B cell (primary cell): ENCODE data around the gene TMEM247. TPM values are rescaled to one million over a fixed set of nuclear protein-coding genes. Genes with fewer than 3 reads are reported as not detected.

ENCODE experiments used
- ATAC-seq: fragments of 200-7000 bp; cut with Tn5 transposase; one replicate; pipeline ENCODE4 v1.10.0; 2021; ENCODE audit warnings: low read depth, mild to moderate bottlenecking, moderate number of reproducible peaks, moderate library complexity
- CTCF ChIA-PET: fragments of 350-600 bp; sonication (Branson Sonifier 250); formaldehyde crosslinking; loops from one replicate; lab custom pipeline; 2021; ENCODE audit warnings: antibody characterized with exemption, inconsistent platforms; lab: Charles Lee
- POLR2A ChIA-PET: fragments of 350-600 bp; sonication (Branson Sonifier 250); formaldehyde crosslinking; loops from one replicate; lab custom pipeline; 2021; ENCODE audit warnings: antibody characterized with exemption; lab: Charles Lee
- DNase-seq: peaks from one replicate; pipeline ENCODE4 v3.0.0; 2013
- H2AFZ ChIP-seq: 2 replicates; pipeline ENCODE4 v1.6.1; 2012; ENCODE audit warnings: mild to moderate bottlenecking, low read depth, low read length; ENCODE audit not compliant: insufficient read depth, poor library complexity, severe bottlenecking
- H3K27ac ChIP-seq, 2 donors: 1 replicate in 1 of 2; 2 replicates in 1 of 2; pipeline ENCODE4 v1.5.1; 2012 to 2013; ENCODE audit warnings: low read length in 2 of 2, mild to moderate bottlenecking in 2 of 2, moderate library complexity in 1 of 2
- H3K27me3 ChIP-seq, 4 experiments: fragments of 200-600 bp in 1 of 4; sonication (generic) in 1 of 4; replicated peaks in 1 of 4; 1 replicate in 2 of 4; 2 replicates in 2 of 4; pipeline versions ENCODE4 v1.6.1 to v1.7.0; 2013 to 2016; ENCODE audit warnings: low read length in 3 of 4, mild to moderate bottlenecking in 2 of 4, mixed read lengths in 1 of 4, moderate library complexity in 1 of 4; ENCODE audit not compliant: insufficient read depth in 4 of 4, control insufficient read depth in 3 of 4; ENCODE audit errors: control extremely low read depth in 1 of 4
- H3K36me3 ChIP-seq, 2 experiments: replicated peaks in 1 of 2; 1 replicate in 1 of 2; 2 replicates in 1 of 2; pipeline versions ENCODE4 v1.6.1 to v1.7.1; 2013; ENCODE audit warnings: low read length in 1 of 2; ENCODE audit not compliant: insufficient read depth in 2 of 2, control insufficient read depth in 1 of 2; ENCODE audit errors: control extremely low read depth in 1 of 2, extremely low read depth in 1 of 2
- H3K4me1 ChIP-seq, 2 donors: fragments of 200-600 bp in 1 of 2; sonication (generic) in 1 of 2; 1 replicate in 1 of 2; 2 replicates in 1 of 2; pipeline versions ENCODE4 v1.5.1 to v1.6.1; 2013 to 2017; ENCODE audit warnings: low read length in 2 of 2; ENCODE audit not compliant: control insufficient read depth in 2 of 2, insufficient read depth in 2 of 2
- H3K4me2 ChIP-seq: replicated peaks from 2 replicates; pipeline ENCODE3; 2012; ENCODE audit warnings: mild to moderate bottlenecking, low read depth, low read length; ENCODE audit not compliant: poor library complexity, severe bottlenecking
- H3K4me3 ChIP-seq, 5 experiments: fragments of 200-600 bp in 1 of 5; sonication (generic) in 1 of 5; 1 replicate in 3 of 5; 2 replicates in 2 of 5; pipeline versions ENCODE4 v1.5.1 to v1.7.0; 2011 to 2016; ENCODE audit warnings: low read length in 4 of 5, mild to moderate bottlenecking in 4 of 5, low read depth in 2 of 5, control low read depth in 1 of 5, moderate library complexity in 1 of 5; ENCODE audit not compliant: insufficient read depth in 1 of 5; ENCODE audit errors: control extremely low read depth in 1 of 5, extremely low read depth in 1 of 5
- H3K79me2 ChIP-seq: fragments of 200-600 bp; sonication (generic); one replicate; pipeline ENCODE4 v1.6.0; 2016; ENCODE audit warnings: low read length; ENCODE audit not compliant: control insufficient read depth, insufficient read depth
- H3K9ac ChIP-seq: fragments of 200-600 bp; sonication (generic); 2 replicates; pipeline ENCODE4 v1.6.1; 2017; ENCODE audit warnings: mild to moderate bottlenecking, low read length, moderate library complexity
- H3K9me3 ChIP-seq, 3 donors: one replicate each; pipeline versions ENCODE4 v1.6.1 to v1.7.1; 2013; ENCODE audit warnings: low read length in 2 of 3; ENCODE audit not compliant: control insufficient read depth in 2 of 3, insufficient read depth in 1 of 3; ENCODE audit errors: control extremely low read depth in 1 of 3
- H4K20me1 ChIP-seq: 2 replicates; pipeline ENCODE4 v1.6.0; 2012; ENCODE audit warnings: mild to moderate bottlenecking, low read length; ENCODE audit not compliant: insufficient read depth, control insufficient read depth, poor library complexity, severe bottlenecking
- H3K27ac Mint-ChIP-seq: one replicate; pipeline ENCODE4 v1.8.0; 2021; ENCODE audit warnings: mixed read lengths
- H3K27me3 Mint-ChIP-seq: one replicate; pipeline ENCODE4 v1.8.0; 2021; ENCODE audit warnings: mixed read lengths
- H3K4me1 Mint-ChIP-seq: one replicate; pipeline ENCODE4 v1.8.0; 2021; ENCODE audit warnings: mixed read lengths
- H3K4me3 Mint-ChIP-seq: one replicate; pipeline ENCODE4 v1.8.0; 2021; ENCODE audit warnings: mixed read lengths
- H3K9me3 Mint-ChIP-seq: one replicate; pipeline ENCODE4 v1.8.0; 2022; ENCODE audit warnings: mixed read lengths; ENCODE audit not compliant: insufficient read depth
- EZH2 ChIP-seq: IDR thresholded peaks from 2 replicates; pipeline ENCODE4 v1.6.1; 2012; ENCODE audit warnings: borderline replicate concordance, low read depth, mild to moderate bottlenecking, moderate library complexity, low read length; ENCODE audit not compliant: insufficient read depth, poor library complexity, severe bottlenecking
- WGBS: methylation state at CpG from one replicate; pipeline ENCODE4 v1.1.5; 2013; ENCODE audit warnings: missing lambda C conversion rate; ENCODE audit not compliant: insufficient coverage; 5-methylcytosine and 5-hydroxymethylcytosine counted together
- intact Hi-C: fragments of 100-400 bp; cut with micrococcal nuclease; formaldehyde crosslinking; loops from one replicate; pipeline ENCODE4 v1.10.0; 2022
- polyA plus RNA-seq: library from polyadenylated mRNA; depleted of rRNA; stranded (reverse); fragments of >200 nt; gene quantifications from 2 replicates; pipeline ENCODE4 v1.2.3, GENCODE V29; 2012
- total RNA-seq, 2 donors: library from RNA; stranded (reverse); fragments of 120-200 nt in 1 of 2; gene quantifications; 1 replicate in 1 of 2; 2 replicates in 1 of 2; pipeline versions ENCODE4 v1.2.3 to v1.2.4, GENCODE V29; 2013 to 2022
- TF ChIP-seq, protein P1 (sequence below): fragments of 200-600 bp; IDR thresholded peaks from one replicate; pipeline ENCODE4 v1.8.0; 2022; ENCODE audit warnings: antibody characterized with exemption, mild to moderate bottlenecking

The TMEM247 gene
- total and polyA plus RNA-seq, 2 donors (not counting 1 experiment from before 2014, with no cell fraction given), result not detected

DNA sequence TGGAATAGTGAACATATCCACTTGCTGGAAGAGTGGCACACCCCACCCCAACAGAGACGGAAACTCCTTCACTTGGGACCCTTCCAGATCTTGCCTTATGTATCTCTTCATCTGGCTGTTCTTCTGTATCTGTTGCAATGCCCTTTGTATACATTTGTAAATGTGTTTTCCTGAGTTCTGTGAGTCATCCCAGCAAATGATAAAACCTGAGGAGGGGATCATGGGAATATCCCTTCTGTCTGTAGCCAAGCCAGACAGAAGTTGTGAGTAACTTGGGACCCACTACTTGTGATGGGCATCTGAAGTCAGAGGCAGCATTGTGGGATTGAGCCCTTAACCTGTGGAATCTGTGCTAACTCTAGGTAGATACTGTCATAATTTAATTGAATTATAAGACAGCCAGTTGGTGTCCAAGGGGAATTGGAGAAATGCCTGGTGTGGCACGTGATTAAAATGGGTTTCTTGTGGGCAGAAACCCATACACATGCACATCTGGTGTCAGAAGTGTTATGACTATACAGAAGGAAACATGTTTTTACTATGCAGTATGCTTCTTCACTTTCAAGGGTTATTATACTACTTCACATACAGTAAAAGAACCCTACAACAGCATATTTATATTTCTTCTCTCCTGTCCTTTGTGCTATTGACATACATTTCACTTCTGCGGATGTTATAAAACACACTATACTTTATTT lies 32.3 kb upstream of the TMEM247 start:
- H3K27me3 Mint-ChIP-seq, result peaks cover 24% of the 10 kb centered on the region
- no peak overlapping the region for H3K9ac ChIP-seq
- POLR2A ChIA-PET, result no interaction called here
- H2AFZ ChIP-seq, result no peak overlapping the region
- peaks cover 5 to 8% (median 8%) of the 10 kb centered on the region in 3 donors for H3K9me3 ChIP-seq
- H3K4me3 ChIP-seq, result no peak overlapping the region
- H4K20me1 ChIP-seq, result no peaks in the 10 kb centered on the region
- no peak overlapping the region for H3K27ac ChIP-seq
- H3K79me2 ChIP-seq, result no peaks in the 10 kb centered on the region
- peaks cover 0 to 3% (median 1%) of the 10 kb centered on the region in 4 experiments for H3K27me3 ChIP-seq
- TF ChIP-seq, protein P1, sequence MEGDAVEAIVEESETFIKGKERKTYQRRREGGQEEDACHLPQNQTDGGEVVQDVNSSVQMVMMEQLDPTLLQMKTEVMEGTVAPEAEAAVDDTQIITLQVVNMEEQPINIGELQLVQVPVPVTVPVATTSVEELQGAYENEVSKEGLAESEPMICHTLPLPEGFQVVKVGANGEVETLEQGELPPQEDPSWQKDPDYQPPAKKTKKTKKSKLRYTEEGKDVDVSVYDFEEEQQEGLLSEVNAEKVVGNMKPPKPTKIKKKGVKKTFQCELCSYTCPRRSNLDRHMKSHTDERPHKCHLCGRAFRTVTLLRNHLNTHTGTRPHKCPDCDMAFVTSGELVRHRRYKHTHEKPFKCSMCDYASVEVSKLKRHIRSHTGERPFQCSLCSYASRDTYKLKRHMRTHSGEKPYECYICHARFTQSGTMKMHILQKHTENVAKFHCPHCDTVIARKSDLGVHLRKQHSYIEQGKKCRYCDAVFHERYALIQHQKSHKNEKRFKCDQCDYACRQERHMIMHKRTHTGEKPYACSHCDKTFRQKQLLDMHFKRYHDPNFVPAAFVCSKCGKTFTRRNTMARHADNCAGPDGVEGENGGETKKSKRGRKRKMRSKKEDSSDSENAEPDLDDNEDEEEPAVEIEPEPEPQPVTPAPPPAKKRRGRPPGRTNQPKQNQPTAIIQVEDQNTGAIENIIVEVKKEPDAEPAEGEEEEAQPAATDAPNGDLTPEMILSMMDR, result no peak
- no peak for TF ChIP-seq EZH2
- no peak overlapping the region for H3K4me3 Mint-ChIP-seq
- no peak overlapping the region for H3K4me2 ChIP-seq
- intact Hi-C loops, result no loop called here
- H3K4me1 ChIP-seq, result no peaks in the 10 kb centered on the region
- CTCF ChIA-PET, result no interaction called here
- H3K9me3 Mint-ChIP-seq, result peaks cover 6% of the 10 kb centered on the region
- no peaks in the 10 kb centered on the region for H3K4me1 Mint-ChIP-seq
- no CpG with 5 or more reads among the region's 3 CpGs for WGBS
- H3K27ac Mint-ChIP-seq, result no peak overlapping the region
- DNase-seq, result no peak
- ATAC-seq, result no peak
- H3K36me3 ChIP-seq, result no peaks in the 10 kb centered on the region

DNA sequence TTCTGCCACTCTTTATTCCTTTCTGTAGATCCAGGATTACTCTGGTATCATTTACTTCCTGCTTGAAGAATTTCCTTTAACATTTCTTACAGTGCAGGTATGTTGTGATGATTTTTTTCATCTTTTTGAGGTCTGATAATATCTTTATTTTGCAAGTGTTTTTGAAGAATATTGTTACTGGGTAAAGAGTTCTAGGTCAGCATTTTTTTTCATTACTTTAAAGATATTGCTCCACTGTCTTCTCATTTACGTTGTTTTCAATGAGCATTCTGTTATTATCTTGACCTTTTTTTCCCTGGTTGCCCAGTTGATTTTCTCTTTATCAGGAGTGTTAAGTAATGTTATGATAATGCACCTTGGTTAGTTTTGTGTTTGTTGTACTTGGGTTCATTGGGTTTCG lies 31.7 kb upstream of the TMEM247 start:
- H3K27me3 Mint-ChIP-seq, result peaks cover 24% of the 10 kb centered on the region
- peaks cover 6% of the 10 kb centered on the region for H3K9me3 Mint-ChIP-seq
- no CpG with 5 or more reads among the region's 2 CpGs for WGBS
- ChIA-PET CTCF (no interaction called here), POLR2A (no interaction called here)
- no peaks in the 10 kb centered on the region for H3K4me1 ChIP-seq
- H3K27ac Mint-ChIP-seq, result no peak overlapping the region
- intact Hi-C loops, result no loop called here
- no peak overlapping the region for H3K4me3 ChIP-seq
- H3K36me3 ChIP-seq, result no peaks in the 10 kb centered on the region
- peaks cover 0 to 3% (median 1%) of the 10 kb centered on the region in 4 experiments for H3K27me3 ChIP-seq
- H3K9me3 ChIP-seq, result peaks cover 5 to 8% (median 8%) of the 10 kb centered on the region in 3 donors
- H4K20me1 ChIP-seq, result no peaks in the 10 kb centered on the region
- H2AFZ ChIP-seq, result no peak overlapping the region
- H3K4me2 ChIP-seq, result no peak overlapping the region
- no peaks in the 10 kb centered on the region for H3K79me2 ChIP-seq
- DNase-seq, result no peak
- no peak overlapping the region for H3K9ac ChIP-seq
- no peak overlapping the region for H3K4me3 Mint-ChIP-seq
- H3K27ac ChIP-seq, result no peak overlapping the region
- ATAC-seq, result no peak
- TF ChIP-seq, protein P1, result no peak
- no peak for TF ChIP-seq EZH2
- no peaks in the 10 kb centered on the region for H3K4me1 Mint-ChIP-seq
